GM21737 (cell line): ENCODE data around the gene NHLRC3.
"Not testable (repeated sequence)": the region's sequence is repeated elsewhere in the genome, so short reads cannot be mapped to it uniquely, and the experiment has no call there.

Experiments
- ATAC-seq: cut with Tn5 transposase; IDR thresholded peaks from one replicate; pipeline ENCODE4 v1.9.1; 2021; ENCODE audit warnings: mild to moderate bottlenecking, moderate library complexity; ENCODE audit not compliant: unreplicated experiment

Gene NHLRC3

GRCh38 chr13:39037880-39038568 lies at the start of gene NHLRC3, which contains the start of gene PROSER1:
Gene NHLRC3 (plus strand): TSS chr13:39038456. CDS start chr13:39038640, 184 bp downstream.
Gene PROSER1 (minus strand): TSS chr13:39038089. CDS start chr13:39037242, 847 bp downstream.
- peak; percentile 68 for ATAC-seq

- no peak for ATAC-seq
Measured at GRCh38 chr13:38990693-38991092, 47.6 kb upstream of the NHLRC3 start, which contains the start of gene STOML3. Gene STOML3 (minus strand): TSS chr13:38990831. CDS start chr13:38990721, 110 bp downstream.

GRCh38 chr13:38993381-38993780 lies 44.9 kb upstream of the NHLRC3 start:
- ATAC-seq: no peak

GRCh38 chr13:38998739-38999138 lies 39.5 kb upstream of the NHLRC3 start:
- ATAC-seq: no peak

GRCh38 chr13:39006371-39007111 lies 31.7 kb upstream of the NHLRC3 start:
- not testable (repeated sequence) for ATAC-seq

- no peak for ATAC-seq
Measured at GRCh38 chr13:39012608-39013007, 25.6 kb upstream of the NHLRC3 start.

GRCh38 chr13:39013462-39013861 lies 24.8 kb upstream of the NHLRC3 start:
- ATAC-seq: no peak

GRCh38 chr13:39016087-39016486 lies 22.2 kb upstream of the NHLRC3 start:
- peak; percentile 62 for ATAC-seq

GRCh38 chr13:39016787-39017186 lies 21.5 kb upstream of the NHLRC3 start:
- ATAC-seq: peak; percentile 68

GRCh38 chr13:39020853-39021462 lies 17.3 kb upstream of the NHLRC3 start:
- ATAC-seq: no peak

- ATAC-seq: no peak
Measured at GRCh38 chr13:39023316-39023715, 14.9 kb upstream of the NHLRC3 start.

- no peak for ATAC-seq
Measured at GRCh38 chr13:39023761-39024160, 14.5 kb upstream of the NHLRC3 start.

- ATAC-seq: no peak
Measured at GRCh38 chr13:39025433-39025839, 12.8 kb upstream of the NHLRC3 start.

- ATAC-seq: no peak
Measured at GRCh38 chr13:39032150-39032549, 6.1 kb upstream of the NHLRC3 start.

- ATAC-seq: no peak
Measured at GRCh38 chr13:39034085-39034484, 4.2 kb upstream of the NHLRC3 start.

- ATAC-seq: no peak
Measured at GRCh38 chr13:39035204-39035603, 3.1 kb upstream of the NHLRC3 start.

- no peak for ATAC-seq
Measured at GRCh38 chr13:39035799-39036198, 2.5 kb upstream of the NHLRC3 start.

GRCh38 chr13:39036212-39036611 lies 2.0 kb upstream of the NHLRC3 start:
- no peak for ATAC-seq

GRCh38 chr13:39037410-39037879 lies 811 bp upstream of the NHLRC3 start:
- no peak for ATAC-seq

- peak; percentile 25 for ATAC-seq
Measured at GRCh38 chr13:39038569-39039030, 344 bp downstream of the NHLRC3 start.

GRCh38 chr13:39039041-39039440 lies 785 bp downstream of the NHLRC3 start:
- ATAC-seq: no peak
